NCI-H1092 treated with DMSO at 0.1 percent for 48 hours (cell line): ENCODE measurements around the gene CHM.
"Not testable (repeated sequence)": the region's sequence is repeated elsewhere in the genome, so short reads cannot be mapped to it uniquely, and the experiment has no call there.

Experiments
- DNase-seq: peaks from one replicate; lab custom pipeline; 2025; lab: John Stamatoyannopoulos, UW

Gene CHM

GRCh38 chrX:86047174-86047935, at the start of gene CHM:
CHM (minus strand) TSS chrX:86047558; CDS start chrX:86047532, 26 bp downstream.
- no peak for DNase-seq

- no peak for DNase-seq
Measured at GRCh38 chrX:86078650-86079049, 31.3 kb upstream of the CHM start.

GRCh38 chrX:86066998-86067397, 19.6 kb upstream of the CHM start:
- DNase-seq = no peak

GRCh38 chrX:86061407-86061806, 14.0 kb upstream of the CHM start:
- DNase-seq = no peak

GRCh38 chrX:86051741-86052140, 4.4 kb upstream of the CHM start:
- DNase-seq = no peak

GRCh38 chrX:86047936-86048280, 550 bp upstream of the CHM start:
- DNase-seq = no peak

GRCh38 chrX:86044216-86044615, 3.1 kb downstream of the CHM start:
- DNase-seq = no peak

GRCh38 chrX:86039625-86040568, 7.5 kb downstream of the CHM start:
- DNase-seq = no peak

- no peak for DNase-seq
Measured at GRCh38 chrX:86033385-86033784, 14.0 kb downstream of the CHM start.

- no peak for DNase-seq
Measured at GRCh38 chrX:86028681-86029080, 18.7 kb downstream of the CHM start.

GRCh38 chrX:86023811-86024210, 23.5 kb downstream of the CHM start:
- no peak for DNase-seq

GRCh38 chrX:86021652-86022289, 25.6 kb downstream of the CHM start:
- DNase-seq = no peak

- DNase-seq = no peak
Measured at GRCh38 chrX:86016139-86016538, 31.2 kb downstream of the CHM start.

GRCh38 chrX:86014959-86015358, 32.4 kb downstream of the CHM start:
- DNase-seq = not testable (repeated sequence)

- DNase-seq = no peak
Measured at GRCh38 chrX:86014421-86014820, 32.9 kb downstream of the CHM start.

- no peak for DNase-seq
Measured at GRCh38 chrX:86013792-86014191, 33.6 kb downstream of the CHM start.

GRCh38 chrX:86012188-86012587, 35.2 kb downstream of the CHM start:
- DNase-seq = no peak

- DNase-seq = not testable (repeated sequence)
Measured at GRCh38 chrX:86009803-86010202, 37.6 kb downstream of the CHM start.

GRCh38 chrX:86007891-86008290, 39.5 kb downstream of the CHM start:
- not testable (repeated sequence) for DNase-seq

GRCh38 chrX:86002076-86002896, 45.1 kb downstream of the CHM start:
- no peak for DNase-seq

- no peak for DNase-seq
Measured at GRCh38 chrX:85998954-85999353, 48.4 kb downstream of the CHM start.

GRCh38 chrX:85996555-85996954, 50.8 kb downstream of the CHM start:
- no peak for DNase-seq
